Right lobe of liver (tissue), 6 donors: Measurements from ENCODE around the gene TAX1BP3. TPM values are rescaled to one million over a fixed set of nuclear protein-coding genes. Genes with fewer than 3 reads are reported as not detected.

Source experiments
- ATAC-seq, 4 donors: fragments of 200-7000 bp; cut with Tn5 transposase; one replicate each; pipeline ENCODE4 v1.9.1; 2020; ENCODE audit warnings: mild to moderate bottlenecking in 4 of 4, moderate library complexity in 4 of 4
- DNase-seq, 3 donors: peaks; one replicate each; pipeline ENCODE4 v3.0.0-alpha.2; 2020
- H3K27ac ChIP-seq, 3 donors: fragments of 200-600 bp; one replicate each; pipeline ENCODE4 v1.8.0; 2022
- H3K27me3 ChIP-seq, 2 donors: fragments of 200-600 bp; one replicate each; pipeline ENCODE4 v1.8.0; 2022
- H3K36me3 ChIP-seq, 4 donors: fragments of 200-600 bp; sonication (generic) in 1 of 4; one replicate each; pipeline versions ENCODE4 v1.5.1 to v1.8.0; 2017 to 2022; ENCODE audit warnings: control low read depth in 1 of 4
- H3K4me1 ChIP-seq, 4 donors: fragments of 200-600 bp; sonication (generic) in 1 of 4; one replicate each; pipeline versions ENCODE4 v1.5.1 to v1.8.0; 2017 to 2022; ENCODE audit warnings: control low read depth in 1 of 4
- H3K4me3 ChIP-seq, 3 donors: fragments of 200-600 bp; one replicate each; pipeline ENCODE4 v1.8.0; 2022
- H3K9me3 ChIP-seq, 4 donors: fragments of 200-600 bp; sonication (generic) in 1 of 4; one replicate each; pipeline versions ENCODE4 v1.5.1 to v1.8.0; 2017 to 2022; ENCODE audit warnings: control low read depth in 1 of 4
- POLR2A ChIP-seq: fragments of 450-650 bp; IDR thresholded peaks from one replicate; pipeline ENCODE4 v1.6.1; 2017; ENCODE audit warnings: antibody characterized with exemption, mild to moderate bottlenecking
- WGBS: methylation state at CpG from one replicate; pipeline ENCODE4 v1.1.6; 2018; ENCODE audit warnings: low coverage, low lambda C conversion rate; ENCODE audit not compliant: insufficient coverage; ENCODE audit errors: missing lambda C conversion rate; 5-methylcytosine and 5-hydroxymethylcytosine counted together
- intact Hi-C, 2 donors: fragments of 100-400 bp; cut with DNase I; formaldehyde crosslinking; loops; one replicate each; pipeline versions ENCODE4 v1.11.2 to v1.14.1; 2022
- long read RNA-seq: library from polyadenylated mRNA; unstranded; transcript quantifications from one replicate; pipeline ENCODE4 v2.0.0, GENCODE V29; 2019
- total RNA-seq, 6 experiments: library from RNA; depleted of rRNA in 2 of 6; stranded (reverse); fragments of >200 nt in 2 of 6; fragmentation: NEBNext Ultra II Directional in 3 of 6; extraction: Animal tissue kit (Norgen Biotek cat#: 25700) in 3 of 6; gene quantifications; one replicate each; pipeline versions ENCODE4 v1.1.0 to v1.2.4, GENCODE V29; 2016 to 2023
- TF ChIP-seq, protein P1 (sequence below), 4 donors: fragments of 200-600 bp in 3 of 4; fragments of 450-650 bp in 1 of 4; IDR thresholded peaks; one replicate each; pipeline versions ENCODE4 v1.5.1 to v1.8.0; 2016 to 2022; ENCODE audit warnings: antibody characterized with exemption in 4 of 4, mild to moderate bottlenecking in 2 of 4
- donor health status: DM: no; HTN: yes; CAD: no.
- donor health status: DM: no; HTN: no; CAD: no.
- donor health status: DM: no; HTN: no; CAD: no.
- donor health status: DM: no; HTN: yes; CAD: no.
- donor health status: DM: no; HTN: yes; CAD: no.

Gene TAX1BP3, protein sequence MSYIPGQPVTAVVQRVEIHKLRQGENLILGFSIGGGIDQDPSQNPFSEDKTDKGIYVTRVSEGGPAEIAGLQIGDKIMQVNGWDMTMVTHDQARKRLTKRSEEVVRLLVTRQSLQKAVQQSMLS
- total RNA-seq: 10 to 100 TPM in 4 of 6 experiments, 1 to 10 TPM in 2; 8.1 to 60.9 (median 34.7) TPM
- long read RNA-seq: 0 reads

DNA sequence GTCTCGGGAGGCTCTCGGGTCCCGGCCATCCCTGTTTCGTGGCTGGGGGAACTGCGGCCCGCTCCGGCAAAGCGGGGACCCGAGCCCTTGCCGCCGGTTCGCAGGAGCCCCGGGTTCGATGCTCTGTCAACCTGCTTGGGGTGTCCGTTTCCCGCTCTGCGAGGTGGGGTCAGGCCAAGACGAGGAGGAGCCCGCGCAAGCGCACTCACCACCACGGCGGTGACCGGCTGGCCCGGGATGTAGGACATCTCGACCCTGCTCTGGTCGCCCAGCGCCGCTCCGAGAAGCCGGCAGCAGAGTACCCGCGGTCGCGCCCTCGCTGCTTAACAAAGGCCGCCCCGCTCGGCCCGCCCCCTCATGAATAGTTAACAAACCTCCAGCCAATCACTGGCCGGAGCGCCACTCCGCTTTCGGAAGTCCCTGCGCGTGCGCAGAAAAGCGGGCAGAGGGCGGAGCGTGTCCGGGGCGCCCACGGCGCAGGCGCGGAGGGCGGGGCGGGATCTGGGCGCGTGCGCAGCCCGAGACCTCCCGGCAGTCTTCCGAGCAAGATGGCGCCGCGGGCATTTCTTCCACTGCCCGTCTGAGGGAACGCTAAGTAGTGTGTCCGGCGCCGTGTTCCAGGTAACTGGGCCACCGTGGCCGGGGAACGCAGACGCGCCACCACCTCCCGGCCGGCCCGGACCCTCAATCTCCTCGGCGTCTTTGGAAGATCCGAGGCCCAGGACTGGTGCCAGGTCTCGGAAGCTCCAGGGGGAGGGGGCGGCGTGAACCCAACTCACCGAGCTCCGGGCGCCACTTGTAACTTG is at the start of gene TAX1BP3, which contains the start of gene EMC6:
Gene TAX1BP3, minus strand, starts transcription at position 300 of the 806 bp plus-strand sequence. Its CDS starts 52 bp downstream, at position 248.
Gene EMC6, plus strand, starts transcription at position 534 of the 806 bp plus-strand sequence. CDS start 335 bp downstream, outside the sequence.
- Histone ChIP-seq H3K36me3 (no peaks in the 10 kb centered on the region), H3K4me1 (peaks cover 0 to 17% (median 1%) of the 10 kb centered on the region in 4 donors), H3K27me3 (no peaks in the 10 kb centered on the region), H3K27ac (peak within 1 kb of the TSS; percentile 80 to 92 (median 81)), H3K9me3 (no peaks in the 10 kb centered on the region), H3K4me3 (peak within 1 kb of the TSS; percentile 91 to 97 (median 92))
- ATAC-seq (peak; percentile 88 to 96 (median 94)), DNase-seq (peak; percentile 99 to 100 (median 99))
- WGBS: 0% methylated on average over 14 of the region's 89 CpGs
- intact Hi-C loops: no loop called here
- peak; percentile 96 for TF ChIP-seq POLR2A
- TF ChIP-seq, protein P1, sequence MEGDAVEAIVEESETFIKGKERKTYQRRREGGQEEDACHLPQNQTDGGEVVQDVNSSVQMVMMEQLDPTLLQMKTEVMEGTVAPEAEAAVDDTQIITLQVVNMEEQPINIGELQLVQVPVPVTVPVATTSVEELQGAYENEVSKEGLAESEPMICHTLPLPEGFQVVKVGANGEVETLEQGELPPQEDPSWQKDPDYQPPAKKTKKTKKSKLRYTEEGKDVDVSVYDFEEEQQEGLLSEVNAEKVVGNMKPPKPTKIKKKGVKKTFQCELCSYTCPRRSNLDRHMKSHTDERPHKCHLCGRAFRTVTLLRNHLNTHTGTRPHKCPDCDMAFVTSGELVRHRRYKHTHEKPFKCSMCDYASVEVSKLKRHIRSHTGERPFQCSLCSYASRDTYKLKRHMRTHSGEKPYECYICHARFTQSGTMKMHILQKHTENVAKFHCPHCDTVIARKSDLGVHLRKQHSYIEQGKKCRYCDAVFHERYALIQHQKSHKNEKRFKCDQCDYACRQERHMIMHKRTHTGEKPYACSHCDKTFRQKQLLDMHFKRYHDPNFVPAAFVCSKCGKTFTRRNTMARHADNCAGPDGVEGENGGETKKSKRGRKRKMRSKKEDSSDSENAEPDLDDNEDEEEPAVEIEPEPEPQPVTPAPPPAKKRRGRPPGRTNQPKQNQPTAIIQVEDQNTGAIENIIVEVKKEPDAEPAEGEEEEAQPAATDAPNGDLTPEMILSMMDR (IDR thresholded peaks at IDR 0.05): no peak

DNA sequence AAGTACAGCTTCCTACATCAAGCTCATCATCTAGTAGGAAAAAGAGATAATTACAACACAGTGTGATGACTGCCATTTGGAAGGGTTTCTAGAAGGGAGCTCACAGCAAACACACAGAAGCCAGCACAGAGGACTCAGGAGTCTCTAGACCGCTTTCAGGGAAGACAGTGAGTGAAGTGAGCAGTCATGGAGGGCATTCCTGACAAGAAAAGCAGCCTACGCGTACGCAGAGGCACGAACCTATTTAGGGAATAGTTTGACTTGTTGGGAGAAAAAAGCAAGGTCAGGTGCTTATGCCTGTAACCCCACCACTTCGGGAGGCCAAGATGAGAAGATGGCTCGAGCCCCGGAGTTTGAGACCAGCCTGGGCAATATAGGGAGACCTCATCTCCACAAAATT is 46.9 kb upstream of the TAX1BP3 start:
- WGBS: 77% methylated on average over 5 of the region's 8 CpGs
- Histone ChIP-seq H3K4me3 (no peak overlapping the region), H3K36me3 (peaks cover 0 to 40% (median 17%) of the 10 kb centered on the region in 4 donors), H3K27ac (no peak overlapping the region), H3K9me3 (no peaks in the 10 kb centered on the region), H3K27me3 (no peaks in the 10 kb centered on the region), H3K4me1 (no peaks in the 10 kb centered on the region)
- TF ChIP-seq POLR2A: no peak
- TF ChIP-seq, protein P1 (IDR thresholded peaks at IDR 0.05): no peak
- no peak for ATAC-seq
- DNase-seq: no peak
- intact Hi-C loops: no loop called here

DNA sequence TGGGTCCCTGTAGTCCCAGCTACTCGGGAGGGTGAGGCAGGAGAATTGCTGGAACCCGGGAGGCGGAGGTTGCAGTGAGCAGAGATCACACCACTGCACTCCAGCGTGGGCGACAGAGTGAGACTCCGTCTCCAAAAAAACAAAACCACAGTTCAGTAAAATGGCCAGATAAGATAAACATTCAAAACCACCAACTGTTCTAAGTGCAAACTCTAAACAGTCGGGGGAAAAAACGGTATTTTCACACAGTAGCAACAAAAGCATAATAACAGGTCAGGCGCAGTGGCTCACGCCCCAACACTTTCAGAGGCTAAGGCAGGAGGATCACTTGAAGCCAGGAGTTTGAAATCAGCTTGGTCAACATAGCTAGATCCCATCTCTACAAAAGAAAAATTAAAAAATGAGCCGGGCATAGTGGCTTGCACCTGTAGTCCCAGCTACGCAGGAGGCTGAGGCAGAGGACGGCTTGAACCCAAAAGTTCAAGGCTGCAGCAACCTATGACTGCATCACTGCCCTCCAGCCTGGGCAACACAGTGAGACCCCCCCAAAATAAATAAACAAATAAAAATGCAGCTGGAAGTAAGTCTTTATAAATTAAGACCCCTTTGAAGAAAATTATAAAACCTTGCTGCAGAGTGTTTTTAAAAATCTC is 44.6 kb upstream of the TAX1BP3 start:
- 65% methylated on average over 12 of the region's 13 CpGs for WGBS
- DNase-seq (no peak), ATAC-seq (no peak)
- intact Hi-C loops: no loop called here
- TF ChIP-seq, protein P1 (IDR thresholded peaks at IDR 0.05): no peak
- no peak for TF ChIP-seq POLR2A
- Histone ChIP-seq H3K9me3 (no peaks in the 10 kb centered on the region), H3K27ac (no peak overlapping the region), H3K36me3 (peaks cover 0 to 32% (median 14%) of the 10 kb centered on the region in 4 donors), H3K4me3 (no peak overlapping the region), H3K27me3 (no peaks in the 10 kb centered on the region), H3K4me1 (no peaks in the 10 kb centered on the region)

DNA sequence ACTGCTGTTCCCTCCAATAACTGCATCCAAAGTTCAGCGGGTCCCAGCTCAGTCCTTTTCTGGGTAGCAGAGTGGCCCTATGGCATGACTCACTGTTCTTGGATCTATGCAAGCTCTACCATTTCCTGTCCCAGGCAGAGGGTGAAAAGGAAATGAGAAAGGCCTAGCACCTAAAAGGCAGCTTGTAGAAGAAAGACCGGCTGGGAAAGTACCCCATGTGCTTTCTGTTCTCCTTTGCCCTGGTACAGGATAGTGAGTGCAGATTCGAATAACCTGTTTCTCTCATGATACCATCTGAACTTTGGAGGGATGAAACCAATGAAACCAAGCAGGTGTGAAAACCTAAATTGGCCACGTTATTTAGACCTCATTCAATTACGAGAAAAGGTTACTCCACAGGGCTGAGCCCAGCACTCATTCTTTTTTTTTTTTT is 42.6 kb upstream of the TAX1BP3 start:
- WGBS: 51% methylated on average over 5 of the region's 5 CpGs
- intact Hi-C loops: no loop called here

More for the DNA sequence above, 42.6 kb upstream of the TAX1BP3 start:
- TF ChIP-seq POLR2A: no peak
- TF ChIP-seq, protein P1 (IDR thresholded peaks at IDR 0.05): no peak
- H3K4me3 ChIP-seq: no peak overlapping the region
- no peak overlapping the region for H3K27ac ChIP-seq
- H3K27me3 ChIP-seq: no peaks in the 10 kb centered on the region
- H3K36me3 ChIP-seq: peaks cover 0 to 14% (median 5%) of the 10 kb centered on the region in 4 donors
- H3K9me3 ChIP-seq: no peaks in the 10 kb centered on the region
- no peaks in the 10 kb centered on the region for H3K4me1 ChIP-seq
- peak; percentile 52 to 68 (median 66) for ATAC-seq
- DNase-seq: no peak
